NK-92 treated with Interleukin-12 subunit alpha and Interleukin-12 subunit beta, amount 100 ng/mL, for 24 hours (cell line): Measurements from ENCODE around the gene CHST14.
A peak's percentile ranks its signal among the peaks of the same experiment; 100 is the strongest.

Source experiments
- DNase-seq: peaks from one replicate; lab custom pipeline; 2025; lab: John Stamatoyannopoulos, UW

The CHST14 gene

GRCh38 chr15:40440743-40441564 lies 29.8 kb upstream of the CHST14 start, which contains the start of gene BAHD1:
Gene BAHD1 (plus strand): TSS chr15:40440953. CDS start chr15:40458465, 17,512 bp downstream.
- peak; percentile 98 for DNase-seq

GRCh38 chr15:40441565-40442531 lies 28.9 kb upstream of the CHST14 start:
- peak; percentile 32 for DNase-seq

- no peak for DNase-seq
Measured at GRCh38 chr15:40443255-40443654, 27.5 kb upstream of the CHST14 start.

- DNase-seq: no peak
Measured at GRCh38 chr15:40443846-40444245, 26.9 kb upstream of the CHST14 start.

GRCh38 chr15:40444736-40445135 lies 26.0 kb upstream of the CHST14 start:
- no peak for DNase-seq

- no peak for DNase-seq
Measured at GRCh38 chr15:40445421-40445922, 25.3 kb upstream of the CHST14 start.

GRCh38 chr15:40446144-40446543 lies 24.6 kb upstream of the CHST14 start:
- no peak for DNase-seq

- no peak for DNase-seq
Measured at GRCh38 chr15:40448354-40448753, 22.4 kb upstream of the CHST14 start.

GRCh38 chr15:40449275-40449674 lies 21.5 kb upstream of the CHST14 start:
- DNase-seq: no peak

- DNase-seq: no peak
Measured at GRCh38 chr15:40450047-40450446, 20.7 kb upstream of the CHST14 start.

- no peak for DNase-seq
Measured at GRCh38 chr15:40451527-40452158, 19.1 kb upstream of the CHST14 start.

- DNase-seq: no peak
Measured at GRCh38 chr15:40452296-40453090, 18.3 kb upstream of the CHST14 start.

- DNase-seq: peak; percentile 35
Measured at GRCh38 chr15:40453941-40454340, 16.8 kb upstream of the CHST14 start.

- no peak for DNase-seq
Measured at GRCh38 chr15:40454904-40455391, 15.8 kb upstream of the CHST14 start.

- no peak for DNase-seq
Measured at GRCh38 chr15:40456299-40456712, 14.5 kb upstream of the CHST14 start.

GRCh38 chr15:40456738-40457137 lies 14.0 kb upstream of the CHST14 start:
- no peak for DNase-seq

GRCh38 chr15:40458495-40459371 lies 12.1 kb upstream of the CHST14 start:
- DNase-seq: no peak

- no peak for DNase-seq
Measured at GRCh38 chr15:40459391-40460015, 11.3 kb upstream of the CHST14 start.

- no peak for DNase-seq
Measured at GRCh38 chr15:40460404-40460803, 10.4 kb upstream of the CHST14 start.

GRCh38 chr15:40461958-40462357 lies 8.8 kb upstream of the CHST14 start:
- no peak for DNase-seq
